K562 (cell line): ENCODE data around the gene ZNF124. TPM values are rescaled to one million over a fixed set of nuclear protein-coding genes. Genes with fewer than 3 reads are reported as not detected.

ENCODE experiments used
- ARID2 ChIP-seq: fragments of 450-650 bp; IDR thresholded peaks from 2 replicates; pipeline ENCODE4 v1.6.1; 2017; ENCODE audit warnings: antibody characterized with exemption, mild to moderate bottlenecking
- CTCF ChIP-seq, 3 experiments: IDR thresholded peaks in 2 of 3; conservative IDR thresholded peaks in 1 of 3; 2 replicates each; pipeline ENCODE4 v1.5.1; 2011 to 2012; ENCODE audit warnings: low read length in 3 of 3, mild to moderate bottlenecking in 3 of 3, control low read depth in 2 of 3, improper control_type of control experiment in 1 of 3, inconsistent platforms in 1 of 3, low read depth in 1 of 3, mixed read lengths in 1 of 3, moderate library complexity in 1 of 3; ENCODE audit not compliant: insufficient read depth in 2 of 3
- EZH2 ChIP-seq: IDR thresholded peaks from 2 replicates; pipeline ENCODE4 v1.6.1; 2012; ENCODE audit warnings: low read depth, mild to moderate bottlenecking, inconsistent platforms, low read length, borderline replicate concordance
- HCFC1 ChIP-seq: IDR thresholded peaks from 2 replicates; pipeline ENCODE4 v1.6.1; 2012; ENCODE audit warnings: low read depth, low read length, improper control_type of control experiment
- HOMEZ ChIP-seq: fragments of 250-450 bp; sonication (Bioruptor Pico); IDR thresholded peaks from 2 replicates; pipeline ENCODE4 v1.4.0; 2020; ENCODE audit warnings: mild to moderate bottlenecking, moderate library complexity
- PKNOX1 ChIP-seq: fragments of 450-650 bp; IDR thresholded peaks from 2 replicates; pipeline ENCODE4 v1.6.1; 2016
- PPARD ChIP-seq: fragments of 250-450 bp; sonication (Bioruptor Pico); IDR thresholded peaks from 2 replicates; pipeline ENCODE4 v1.8.0; 2022; ENCODE audit warnings: inconsistent platforms, mild to moderate bottlenecking, moderate library complexity
- RAD21 ChIP-seq, 2 experiments: fragments of 250-450 bp in 1 of 2; fragments of 450-650 bp in 1 of 2; sonication (Bioruptor Pico) in 1 of 2; formaldehyde crosslinking in 1 of 2; IDR thresholded peaks in 1 of 2; conservative IDR thresholded peaks in 1 of 2; 2 replicates each; pipeline versions ENCODE4 v1.4.0 to v1.8.0; 2020 to 2022; ENCODE audit warnings: mild to moderate bottlenecking in 2 of 2, moderate library complexity in 1 of 2
- RBFOX2 ChIP-seq: fragments of 200-400 bp; formaldehyde crosslinking; IDR thresholded peaks from 2 replicates; pipeline ENCODE4 v1.6.1; 2017; ENCODE audit warnings: low read depth, mild to moderate bottlenecking, low read length, moderate library complexity
- RNF219 ChIP-seq: fragments of 250-450 bp; sonication (Bioruptor Pico); IDR thresholded peaks from 2 replicates; pipeline ENCODE4 v1.5.0; 2022; ENCODE audit warnings: mild to moderate bottlenecking
- RUNX1 ChIP-seq: sonication (generic); IDR thresholded peaks from 2 replicates; pipeline ENCODE4 v1.6.1; 2016; ENCODE audit warnings: antibody characterized with exemption, low read depth
- STAT5A ChIP-seq: IDR thresholded peaks from 2 replicates; pipeline ENCODE4 v1.6.1; 2012; ENCODE audit warnings: low read length, inconsistent platforms, borderline replicate concordance
- ZBTB11 ChIP-seq, 3 experiments: fragments of 200-800 bp in 1 of 3; fragments of 250-450 bp in 1 of 3; fragments of 450-650 bp in 1 of 3; sonication (Bioruptor Pico) in 1 of 3; sonication (Bioruptor generic) in 1 of 3; formaldehyde crosslinking in 1 of 3; IDR thresholded peaks; 2 replicates each; pipeline versions ENCODE4 v1.6.1 to v1.8.0; 2016 to 2022; ENCODE audit warnings: mild to moderate bottlenecking in 2 of 3, missing genetic modification characterization in 2 of 3, missing compliant biosample characterization in 1 of 3, moderate library complexity in 1 of 3
- ZBTB7A ChIP-seq: IDR thresholded peaks from 2 replicates; pipeline ENCODE4 v1.6.1; 2011; ENCODE audit warnings: low read depth, mild to moderate bottlenecking, low read length, moderate library complexity, borderline replicate concordance; ENCODE audit not compliant: control insufficient read depth
- ZFP30 ChIP-seq: fragments of 250-450 bp; sonication (Bioruptor Pico); IDR thresholded peaks from 2 replicates; pipeline ENCODE4 v1.8.0; 2022; ENCODE audit warnings: moderate library complexity, mild to moderate bottlenecking, inconsistent platforms, borderline replicate concordance
- ZNF253 ChIP-seq: fragments of 250-450 bp; sonication (Bioruptor Pico); conservative IDR thresholded peaks from 2 replicates; pipeline ENCODE4 v1.6.1; 2021; ENCODE audit warnings: mild to moderate bottlenecking
- ZNF707 ChIP-seq: fragments of 250-450 bp; sonication (Bioruptor Pico); conservative IDR thresholded peaks from 2 replicates; pipeline ENCODE4 v1.8.0; 2022; ENCODE audit warnings: inconsistent platforms, mild to moderate bottlenecking, moderate library complexity
- polyA plus RNA-seq, 8 experiments: library from polyadenylated mRNA; depleted of rRNA in 4 of 8; stranded (reverse) in 5 of 8; unstranded in 3 of 8; fragments of >200 nt; fragmentation: Nextera tagmentation in 2 of 8; fragmentation: Illumina TruSeq in 1 of 8; extraction: Ambion mirVana in 2 of 8; extraction: Trizol in 1 of 8; gene quantifications; 2 replicates each; pipeline versions ENCODE4 v1.2.1 to v1.2.3, GENCODE V29; 2011 to 2014; ENCODE audit warnings: inconsistent platforms in 1 of 8, missing spikeins in 1 of 8
- total RNA-seq, 7 experiments: library from RNA; depleted of rRNA in 6 of 7; stranded (reverse); fragments of >200 nt in 6 of 7; fragmentation: Illumina TruSeq in 2 of 7; extraction: Trizol in 2 of 7; gene quantifications; 2 replicates each; pipeline versions ENCODE4 v1.2.1 to v1.2.3, GENCODE V29; 2011 to 2021; ENCODE audit warnings: low replicate concordance in 1 of 7

ZNF124 gene
- total and polyA plus RNA-seq, 9 of the 15 experiments (the other 6 are each of a cell fraction or from before 2014, with no cell fraction given) = 7.6 to 71.5 (median 20.2) TPM

- TF ChIP-seq PKNOX1 (0 out of 2 replicates have a peak, but pooled peaks have one; percentile 24), ZFP30 (no peak), HOMEZ (CRISPR knock-in tag) (no peak), ZNF707 (no peak), RAD21 (CRISPR knock-in tag; conservative IDR thresholded peaks at IDR 0.05 in 1 of 2, IDR thresholded peaks at IDR 0.05 in 1 of 2) (peak in 1 of 2 experiments; percentile 54; a peak in 2 of 4 replicates), HCFC1 (no peak), ZNF253 (no peak), RBFOX2 (no peak), STAT5A (no peak), ZBTB11 (CRISPR knock-in tag; IDR thresholded peaks at IDR 0.05) (no peak), CTCF (IDR thresholded peaks at IDR 0.05 in 2 of 3, conservative IDR thresholded peaks at IDR 0.05 in 1 of 3; ENCODE audit: insufficient read depth in 2 of 3, low read depth in 1 of 3, low read length in 3 of 3) (peak; percentile 40 to 45 (median 41)), RUNX1 (no peak), ZBTB7A (peak; percentile 30; the same call in 1 of the 2 replicates), PPARD (no peak), RNF219 (CRISPR knock-in tag) (no peak), ARID2 (no peak), EZH2 (no peak)
Observed at GRCh38 chr1:247118946-247119446, 52.8 kb downstream of the ZNF124 start (continued).
